DMS153 (cell line): ENCODE measurements around the gene EPHB2.
"Not testable (repeated sequence)": the region's sequence is repeated elsewhere in the genome, so short reads cannot be mapped to it uniquely, and the experiment has no call there.

ENCODE experiments used
- DNase-seq: peaks from one replicate; lab custom pipeline; 2025; lab: John Stamatoyannopoulos, UW

EPHB2 gene

GRCh38 chr1:22818061-22818770 is 107.6 kb downstream of the EPHB2 start:
- DNase-seq: no peak

GRCh38 chr1:22819361-22819760 is 108.7 kb downstream of the EPHB2 start:
- DNase-seq: no peak

GRCh38 chr1:22821027-22821426 is 110.4 kb downstream of the EPHB2 start:
- no peak for DNase-seq

- no peak for DNase-seq
Observed at GRCh38 chr1:22822371-22822770, 111.7 kb downstream of the EPHB2 start.

- no peak for DNase-seq
Observed at GRCh38 chr1:22824466-22824865, 113.8 kb downstream of the EPHB2 start.

GRCh38 chr1:22824975-22825374 is 114.3 kb downstream of the EPHB2 start:
- DNase-seq: no peak

- DNase-seq: no peak
Observed at GRCh38 chr1:22825486-22826189, 115.0 kb downstream of the EPHB2 start.

- DNase-seq: no peak
Observed at GRCh38 chr1:22826604-22827580, 116.3 kb downstream of the EPHB2 start.

GRCh38 chr1:22827666-22828483 is 117.2 kb downstream of the EPHB2 start:
- no peak for DNase-seq

- DNase-seq: no peak
Observed at GRCh38 chr1:22828484-22829308, 118.1 kb downstream of the EPHB2 start.

GRCh38 chr1:22829309-22829989 is 118.8 kb downstream of the EPHB2 start:
- DNase-seq: no peak

GRCh38 chr1:22830041-22830566 is 119.5 kb downstream of the EPHB2 start:
- no peak for DNase-seq

GRCh38 chr1:22830757-22831340 is 120.2 kb downstream of the EPHB2 start:
- DNase-seq: no peak

- peak; percentile 3 for DNase-seq
Observed at GRCh38 chr1:22831729-22832413, 121.2 kb downstream of the EPHB2 start.

GRCh38 chr1:22832414-22832786 is 121.8 kb downstream of the EPHB2 start:
- DNase-seq: no peak

- DNase-seq: no peak
Observed at GRCh38 chr1:22833699-22834098, 123.1 kb downstream of the EPHB2 start.

- not testable (repeated sequence) for DNase-seq
Observed at GRCh38 chr1:22834420-22834819, 123.8 kb downstream of the EPHB2 start.

- no peak for DNase-seq
Observed at GRCh38 chr1:22835636-22836319, 125.1 kb downstream of the EPHB2 start.
